ELR (cell line): ENCODE results near the gene MAPRE3.

ENCODE experiments used
- DNase-seq: peaks from one replicate; pipeline ENCODE4 v3.0.0-alpha.2; 2015; ENCODE audit warnings: low read depth

The MAPRE3 gene

GRCh38 chr2:26950246-26950645 is 20.2 kb upstream of the MAPRE3 start:
- DNase-seq: no peak

- no peak for DNase-seq
Measured at GRCh38 chr2:26951236-26951635, 19.2 kb upstream of the MAPRE3 start.

GRCh38 chr2:26952374-26952773 is 18.1 kb upstream of the MAPRE3 start:
- DNase-seq: no peak

- no peak for DNase-seq
Measured at GRCh38 chr2:26954135-26954534, 16.3 kb upstream of the MAPRE3 start.

- no peak for DNase-seq
Measured at GRCh38 chr2:26957041-26957440, 13.4 kb upstream of the MAPRE3 start.

GRCh38 chr2:26957534-26957933 is 12.9 kb upstream of the MAPRE3 start:
- no peak for DNase-seq

GRCh38 chr2:26959331-26959730 is 11.1 kb upstream of the MAPRE3 start:
- DNase-seq: no peak

GRCh38 chr2:26964446-26965130 is 5.8 kb upstream of the MAPRE3 start:
- DNase-seq: no peak

GRCh38 chr2:26968001-26968400 is 2.4 kb upstream of the MAPRE3 start:
- no peak for DNase-seq

GRCh38 chr2:26969077-26969844 is 1.2 kb upstream of the MAPRE3 start:
- peak; percentile 60 for DNase-seq

- peak; percentile 38 for DNase-seq
Measured at GRCh38 chr2:26970928-26971627, 641 bp downstream of the MAPRE3 start.

GRCh38 chr2:26971911-26972786 is 1.7 kb downstream of the MAPRE3 start:
- DNase-seq: no peak

- DNase-seq: no peak
Measured at GRCh38 chr2:26974352-26974751, 3.9 kb downstream of the MAPRE3 start.

- no peak for DNase-seq
Measured at GRCh38 chr2:26975102-26975501, 4.7 kb downstream of the MAPRE3 start.

GRCh38 chr2:26975656-26976055 is 5.2 kb downstream of the MAPRE3 start:
- DNase-seq: no peak

- DNase-seq: peak; percentile 35
Measured at GRCh38 chr2:26976237-26976636, 5.8 kb downstream of the MAPRE3 start.

- no peak for DNase-seq
Measured at GRCh38 chr2:26977012-26977411, 6.6 kb downstream of the MAPRE3 start.

- DNase-seq: no peak
Measured at GRCh38 chr2:26978061-26978596, 7.7 kb downstream of the MAPRE3 start.

- no peak for DNase-seq
Measured at GRCh38 chr2:26979741-26980140, 9.3 kb downstream of the MAPRE3 start.

- DNase-seq: no peak
Measured at GRCh38 chr2:26980971-26981370, 10.5 kb downstream of the MAPRE3 start.

- peak; percentile 38 for DNase-seq
Measured at GRCh38 chr2:26982102-26982742, 11.8 kb downstream of the MAPRE3 start.
